ENCODE measurements around the gene TTC31.

GRCh38 chr2:74441170-74441689, 41.7 kb upstream of the TTC31 start:
- TF ChIP-seq POLR2A (IDR thresholded peaks at IDR 0.05) (no peak), CTCF (IDR thresholded peaks at IDR 0.05) (peak in 1 of 4 experiments; percentile 3)

Measured in gastroesophageal sphincter (tissue), 3 donors.